Measurements from ENCODE around the gene DBT. TPM values are rescaled to one million over a fixed set of nuclear protein-coding genes. Genes with fewer than 3 reads are reported as not detected.
A peak's percentile ranks its signal among the peaks of the same experiment; 100 is the strongest.

DBT gene
- total and polyA plus RNA-seq, 2 of the 13 experiments (the other 11 are each of a cell fraction or from before 2014, with no cell fraction given), result 3.3 to 10.2 TPM

DNA sequence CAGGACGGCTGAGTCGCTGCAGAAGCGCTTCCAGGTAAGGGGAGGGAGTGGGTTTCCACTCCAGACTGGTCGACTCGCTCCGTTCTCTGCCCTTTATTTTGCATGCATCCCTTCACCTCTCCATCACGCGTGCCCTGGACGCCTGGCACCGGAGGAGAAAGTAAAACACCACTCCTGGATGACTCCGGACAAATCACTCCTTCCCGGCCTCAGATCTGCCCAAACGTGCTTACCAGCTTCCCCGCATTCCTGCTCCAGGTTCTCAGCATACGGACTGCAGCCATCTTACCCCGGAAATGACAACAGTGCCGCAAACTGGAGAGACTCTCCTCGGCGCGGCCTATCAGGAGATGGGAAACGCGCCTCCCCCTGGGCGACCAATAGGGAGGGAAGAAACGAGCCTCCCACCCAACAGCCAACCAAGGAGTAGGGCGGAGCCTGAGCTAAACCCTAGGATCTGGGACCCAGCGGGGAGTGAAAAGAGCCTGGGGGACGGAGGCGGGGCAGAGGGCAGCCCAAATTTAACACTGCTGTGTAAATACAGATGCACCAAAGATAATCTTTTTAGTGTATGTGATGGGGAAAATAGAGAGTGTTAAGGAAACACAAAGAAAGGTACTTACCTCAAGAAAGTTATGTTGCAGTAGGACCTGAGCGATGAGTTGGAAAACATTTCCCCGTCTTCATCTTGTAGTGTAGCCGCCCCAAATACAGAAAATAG lies at the start of gene DBT (continued):
- TF ChIP-seq, protein P1, sequence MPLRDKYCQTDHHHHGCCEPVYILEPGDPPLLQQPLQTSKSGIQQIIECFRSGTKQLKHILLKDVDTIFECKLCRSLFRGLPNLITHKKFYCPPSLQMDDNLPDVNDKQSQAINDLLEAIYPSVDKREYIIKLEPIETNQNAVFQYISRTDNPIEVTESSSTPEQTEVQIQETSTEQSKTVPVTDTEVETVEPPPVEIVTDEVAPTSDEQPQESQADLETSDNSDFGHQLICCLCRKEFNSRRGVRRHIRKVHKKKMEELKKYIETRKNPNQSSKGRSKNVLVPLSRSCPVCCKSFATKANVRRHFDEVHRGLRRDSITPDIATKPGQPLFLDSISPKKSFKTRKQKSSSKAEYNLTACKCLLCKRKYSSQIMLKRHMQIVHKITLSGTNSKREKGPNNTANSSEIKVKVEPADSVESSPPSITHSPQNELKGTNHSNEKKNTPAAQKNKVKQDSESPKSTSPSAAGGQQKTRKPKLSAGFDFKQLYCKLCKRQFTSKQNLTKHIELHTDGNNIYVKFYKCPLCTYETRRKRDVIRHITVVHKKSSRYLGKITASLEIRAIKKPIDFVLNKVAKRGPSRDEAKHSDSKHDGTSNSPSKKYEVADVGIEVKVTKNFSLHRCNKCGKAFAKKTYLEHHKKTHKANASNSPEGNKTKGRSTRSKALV (CRISPR knock-in tag; IDR thresholded peaks at IDR 0.05), result no peak
- TF ChIP-seq ZMYM4 (CRISPR knock-in tag; IDR thresholded peaks at IDR 0.05) (peak; percentile 98), ZFP62 (CRISPR knock-in tag; IDR thresholded peaks at IDR 0.05) (no peak), ZNF431 (CRISPR knock-in tag; IDR thresholded peaks at IDR 0.05; ENCODE audit: borderline replicate concordance, low read depth) (0 out of 2 replicates have a peak, but pooled peaks have one; percentile 48), ZNF230 (CRISPR knock-in tag; IDR thresholded peaks at IDR 0.05) (no peak), SMC3 (IDR thresholded peaks at IDR 0.05; ENCODE audit: low read length) (no peak), NR2F6 (IDR thresholded peaks at IDR 0.05) (no peak), NR2F6 (CRISPR knock-in tag; IDR thresholded peaks at IDR 0.05) (no peak), MTA1 (CRISPR knock-in tag; IDR thresholded peaks at IDR 0.05; ENCODE audit: borderline replicate concordance) (peak; percentile 34; the same call in 1 of the 2 replicates), ZNF781 (CRISPR knock-in tag; IDR thresholded peaks at IDR 0.05; ENCODE audit: borderline replicate concordance, not compliant biosample characterization) (peak; percentile 74), CBFB (CRISPR knock-in tag; IDR thresholded peaks at IDR 0.05) (peak; percentile 53; the same call in 1 of the 2 replicates), NR2F2 (IDR thresholded peaks at IDR 0.05; ENCODE audit: borderline replicate concordance, low read depth) (0 out of 2 replicates have a peak, but pooled peaks have one; percentile 38), KLF9 (CRISPR knock-in tag; IDR thresholded peaks at IDR 0.05; ENCODE audit: low read depth) (0 out of 2 replicates have a peak, but pooled peaks have one; percentile 64)
- TF ChIP-seq, protein P2, sequence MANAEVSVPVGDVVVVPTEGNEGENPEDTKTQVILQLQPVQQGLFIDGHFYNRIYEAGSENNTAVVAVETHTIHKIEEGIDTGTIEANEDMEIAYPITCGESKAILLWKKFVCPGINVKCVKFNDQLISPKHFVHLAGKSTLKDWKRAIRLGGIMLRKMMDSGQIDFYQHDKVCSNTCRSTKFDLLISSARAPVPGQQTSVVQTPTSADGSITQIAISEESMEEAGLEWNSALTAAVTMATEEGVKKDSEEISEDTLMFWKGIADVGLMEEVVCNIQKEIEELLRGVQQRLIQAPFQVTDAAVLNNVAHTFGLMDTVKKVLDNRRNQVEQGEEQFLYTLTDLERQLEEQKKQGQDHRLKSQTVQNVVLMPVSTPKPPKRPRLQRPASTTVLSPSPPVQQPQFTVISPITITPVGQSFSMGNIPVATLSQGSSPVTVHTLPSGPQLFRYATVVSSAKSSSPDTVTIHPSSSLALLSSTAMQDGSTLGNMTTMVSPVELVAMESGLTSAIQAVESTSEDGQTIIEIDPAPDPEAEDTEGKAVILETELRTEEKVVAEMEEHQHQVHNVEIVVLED (CRISPR knock-in tag; IDR thresholded peaks at IDR 0.05; ENCODE audit: borderline replicate concordance), result peak; percentile 75; the same call in 1 of the 2 replicates
- TF ChIP-seq, protein P3, sequence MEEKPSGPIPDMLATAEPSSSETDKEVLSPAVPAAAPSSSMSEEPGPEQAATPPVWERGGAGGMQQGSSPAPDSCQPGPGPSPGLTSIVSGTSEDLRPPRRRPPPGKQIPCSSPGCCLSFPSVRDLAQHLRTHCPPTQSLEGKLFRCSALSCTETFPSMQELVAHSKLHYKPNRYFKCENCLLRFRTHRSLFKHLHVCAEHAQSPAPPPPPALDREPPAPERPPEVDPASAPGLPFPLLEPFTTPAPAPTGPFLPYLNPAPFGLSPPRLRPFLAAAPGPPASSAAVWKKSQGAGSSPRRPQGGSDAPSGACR (CRISPR knock-in tag; IDR thresholded peaks at IDR 0.05), result no peak
- TF ChIP-seq, protein P4, sequence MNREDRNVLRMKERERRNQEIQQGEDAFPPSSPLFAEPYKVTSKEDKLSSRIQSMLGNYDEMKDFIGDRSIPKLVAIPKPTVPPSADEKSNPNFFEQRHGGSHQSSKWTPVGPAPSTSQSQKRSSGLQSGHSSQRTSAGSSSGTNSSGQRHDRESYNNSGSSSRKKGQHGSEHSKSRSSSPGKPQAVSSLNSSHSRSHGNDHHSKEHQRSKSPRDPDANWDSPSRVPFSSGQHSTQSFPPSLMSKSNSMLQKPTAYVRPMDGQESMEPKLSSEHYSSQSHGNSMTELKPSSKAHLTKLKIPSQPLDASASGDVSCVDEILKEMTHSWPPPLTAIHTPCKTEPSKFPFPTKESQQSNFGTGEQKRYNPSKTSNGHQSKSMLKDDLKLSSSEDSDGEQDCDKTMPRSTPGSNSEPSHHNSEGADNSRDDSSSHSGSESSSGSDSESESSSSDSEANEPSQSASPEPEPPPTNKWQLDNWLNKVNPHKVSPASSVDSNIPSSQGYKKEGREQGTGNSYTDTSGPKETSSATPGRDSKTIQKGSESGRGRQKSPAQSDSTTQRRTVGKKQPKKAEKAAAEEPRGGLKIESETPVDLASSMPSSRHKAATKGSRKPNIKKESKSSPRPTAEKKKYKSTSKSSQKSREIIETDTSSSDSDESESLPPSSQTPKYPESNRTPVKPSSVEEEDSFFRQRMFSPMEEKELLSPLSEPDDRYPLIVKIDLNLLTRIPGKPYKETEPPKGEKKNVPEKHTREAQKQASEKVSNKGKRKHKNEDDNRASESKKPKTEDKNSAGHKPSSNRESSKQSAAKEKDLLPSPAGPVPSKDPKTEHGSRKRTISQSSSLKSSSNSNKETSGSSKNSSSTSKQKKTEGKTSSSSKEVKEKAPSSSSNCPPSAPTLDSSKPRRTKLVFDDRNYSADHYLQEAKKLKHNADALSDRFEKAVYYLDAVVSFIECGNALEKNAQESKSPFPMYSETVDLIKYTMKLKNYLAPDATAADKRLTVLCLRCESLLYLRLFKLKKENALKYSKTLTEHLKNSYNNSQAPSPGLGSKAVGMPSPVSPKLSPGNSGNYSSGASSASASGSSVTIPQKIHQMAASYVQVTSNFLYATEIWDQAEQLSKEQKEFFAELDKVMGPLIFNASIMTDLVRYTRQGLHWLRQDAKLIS (CRISPR knock-in tag; IDR thresholded peaks at IDR 0.05), result peak; percentile 75; the same call in 1 of the 2 replicates
- TF ChIP-seq, protein P5, sequence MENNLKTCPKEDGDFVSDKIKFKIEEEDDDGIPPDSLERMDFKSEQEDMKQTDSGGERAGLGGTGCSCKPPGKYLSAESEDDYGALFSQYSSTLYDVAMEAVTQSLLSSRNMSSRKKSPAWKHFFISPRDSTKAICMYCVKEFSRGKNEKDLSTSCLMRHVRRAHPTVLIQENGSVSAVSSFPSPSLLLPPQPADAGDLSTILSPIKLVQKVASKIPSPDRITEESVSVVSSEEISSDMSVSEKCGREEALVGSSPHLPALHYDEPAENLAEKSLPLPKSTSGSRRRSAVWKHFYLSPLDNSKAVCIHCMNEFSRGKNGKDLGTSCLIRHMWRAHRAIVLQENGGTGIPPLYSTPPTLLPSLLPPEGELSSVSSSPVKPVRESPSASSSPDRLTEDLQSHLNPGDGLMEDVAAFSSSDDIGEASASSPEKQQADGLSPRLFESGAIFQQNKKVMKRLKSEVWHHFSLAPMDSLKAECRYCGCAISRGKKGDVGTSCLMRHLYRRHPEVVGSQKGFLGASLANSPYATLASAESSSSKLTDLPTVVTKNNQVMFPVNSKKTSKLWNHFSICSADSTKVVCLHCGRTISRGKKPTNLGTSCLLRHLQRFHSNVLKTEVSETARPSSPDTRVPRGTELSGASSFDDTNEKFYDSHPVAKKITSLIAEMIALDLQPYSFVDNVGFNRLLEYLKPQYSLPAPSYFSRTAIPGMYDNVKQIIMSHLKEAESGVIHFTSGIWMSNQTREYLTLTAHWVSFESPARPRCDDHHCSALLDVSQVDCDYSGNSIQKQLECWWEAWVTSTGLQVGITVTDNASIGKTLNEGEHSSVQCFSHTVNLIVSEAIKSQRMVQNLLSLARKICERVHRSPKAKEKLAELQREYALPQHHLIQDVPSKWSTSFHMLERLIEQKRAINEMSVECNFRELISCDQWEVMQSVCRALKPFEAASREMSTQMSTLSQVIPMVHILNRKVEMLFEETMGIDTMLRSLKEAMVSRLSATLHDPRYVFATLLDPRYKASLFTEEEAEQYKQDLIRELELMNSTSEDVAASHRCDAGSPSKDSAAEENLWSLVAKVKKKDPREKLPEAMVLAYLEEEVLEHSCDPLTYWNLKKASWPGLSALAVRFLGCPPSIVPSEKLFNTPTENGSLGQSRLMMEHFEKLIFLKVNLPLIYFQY (CRISPR knock-in tag; IDR thresholded peaks at IDR 0.05; ENCODE audit: borderline replicate concordance), result peak; percentile 30; the same call in 1 of the 2 replicates
